Erythroblast (primary cell): ENCODE data around the gene CEP350.

ENCODE experiments used
- GATA1 ChIP-seq: IDR thresholded peaks from 2 replicates; pipeline ENCODE4 v1.6.1; 2011; ENCODE audit warnings: low read depth, mild to moderate bottlenecking, control low read depth, low read length, moderate library complexity
- POLR2A ChIP-seq: IDR thresholded peaks from 2 replicates; pipeline ENCODE4 v1.6.1; 2011; ENCODE audit warnings: mild to moderate bottlenecking, low read length

DNA sequence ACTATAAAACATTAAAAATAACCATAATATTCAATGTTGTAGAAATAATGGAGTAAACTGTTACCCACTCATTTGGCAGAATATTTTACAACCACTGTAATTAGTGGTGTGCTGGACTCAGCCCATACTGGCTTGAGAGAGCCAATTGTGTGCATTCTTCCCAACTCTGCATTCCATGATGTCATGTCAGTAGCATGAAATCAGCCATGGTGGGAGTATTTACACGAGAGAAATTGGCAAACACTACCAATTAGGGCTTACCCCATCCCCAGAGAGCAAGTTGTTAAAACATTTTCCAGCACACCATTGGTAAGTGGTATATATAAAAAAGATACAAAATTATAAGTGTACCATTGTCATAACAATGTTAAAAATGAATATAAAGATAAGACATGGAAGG, 180.9 kb downstream of the CEP350 start:
- no peak for TF ChIP-seq POLR2A
- no peak for TF ChIP-seq GATA1
